Fibroblast of peridontal ligament (primary cell): ENCODE results near the gene IFNG-AS1.

Experiments
- DNase-seq: peaks from one replicate; pipeline ENCODE4 v3.0.0-alpha.2; 2010; ENCODE audit errors: extremely low read depth

IFNG-AS1 gene

DNA sequence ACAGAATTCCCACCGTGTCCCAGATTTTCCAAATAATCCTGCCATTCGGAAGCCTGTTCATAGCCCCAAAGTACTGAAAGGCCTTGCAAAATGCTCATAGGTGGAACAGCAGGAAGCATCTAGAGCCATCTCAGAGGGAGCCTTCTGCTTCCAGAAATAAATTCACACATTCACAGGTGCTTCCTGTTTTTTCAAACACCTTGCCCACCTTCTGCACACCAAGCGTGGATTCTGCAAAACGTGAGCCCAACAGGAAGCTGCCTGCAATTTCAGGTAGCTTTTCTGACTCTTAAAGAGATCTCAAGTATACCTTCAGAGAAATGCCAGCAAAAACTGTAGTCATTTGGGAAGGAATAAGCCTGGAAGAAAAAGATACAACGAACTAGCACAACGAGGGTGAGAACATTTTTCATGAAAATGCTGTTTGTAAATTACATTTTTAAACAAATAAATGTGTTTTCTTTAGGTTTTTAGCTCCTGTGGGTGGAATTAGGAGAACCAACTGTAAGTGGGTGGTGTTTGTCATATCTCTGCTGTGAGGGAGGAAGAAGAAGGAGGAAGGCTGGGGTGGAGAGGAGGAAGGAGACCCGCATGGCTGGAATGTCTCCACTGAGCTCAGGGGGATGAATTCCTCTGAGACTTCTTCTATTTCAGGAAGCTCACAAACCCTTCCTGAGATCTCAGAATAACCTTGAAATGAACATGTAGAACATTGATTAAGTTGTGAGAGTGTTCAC lies at the start of gene IFNG-AS1:
Gene IFNG-AS1, plus strand, starts transcription at position 264 of the 737 bp plus-strand sequence.
- DNase-seq: no peak

DNA sequence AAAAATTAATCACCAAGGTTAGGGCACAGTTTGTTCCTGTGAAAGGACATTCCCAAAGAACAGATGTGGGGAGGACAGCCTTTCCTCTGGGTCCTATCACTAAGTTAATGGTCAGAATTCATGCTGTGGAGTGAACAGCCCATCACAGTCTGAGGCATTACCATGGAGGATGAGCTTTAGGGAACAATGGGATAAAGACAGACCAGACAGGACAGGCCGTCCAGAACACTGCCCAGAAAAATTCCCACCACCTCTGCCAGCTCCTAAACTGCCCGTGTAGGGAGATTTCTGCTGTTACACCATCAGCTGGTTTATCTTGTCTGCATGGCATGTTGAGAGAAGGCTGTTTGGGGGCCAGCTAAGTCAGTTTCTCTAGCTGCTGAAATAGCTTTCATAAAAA lies 49.6 kb upstream of the IFNG-AS1 start:
- DNase-seq: no peak

GRCh38 chr12:67940780-67941243 lies 48.4 kb upstream of the IFNG-AS1 start:
- DNase-seq: peak; percentile 29

DNA sequence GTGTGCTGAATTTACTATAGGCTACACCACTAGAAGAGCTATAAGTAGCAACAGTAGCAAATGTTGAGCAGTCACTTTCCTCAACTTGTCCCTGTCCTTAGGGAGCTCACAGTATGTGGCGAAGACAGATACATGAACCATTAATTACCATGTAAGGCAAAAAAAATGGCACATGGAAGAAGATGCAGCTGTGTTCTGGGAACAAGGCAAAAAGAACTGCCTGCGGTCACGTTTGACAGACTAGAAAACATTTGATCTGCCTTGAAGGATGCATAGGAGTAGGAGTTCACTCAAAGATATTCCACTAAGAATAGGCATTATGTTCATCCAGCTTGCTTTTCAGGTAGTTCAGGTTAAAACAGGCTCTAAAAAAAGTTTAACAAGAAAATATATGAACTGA lies 46.5 kb upstream of the IFNG-AS1 start:
- DNase-seq: no peak

GRCh38 chr12:67943141-67943892 lies 45.9 kb upstream of the IFNG-AS1 start:
- DNase-seq: peak; percentile 89

GRCh38 chr12:67944093-67944492 lies 45.2 kb upstream of the IFNG-AS1 start:
- no peak for DNase-seq

GRCh38 chr12:67952787-67953186 lies 36.5 kb upstream of the IFNG-AS1 start:
- no peak for DNase-seq

DNA sequence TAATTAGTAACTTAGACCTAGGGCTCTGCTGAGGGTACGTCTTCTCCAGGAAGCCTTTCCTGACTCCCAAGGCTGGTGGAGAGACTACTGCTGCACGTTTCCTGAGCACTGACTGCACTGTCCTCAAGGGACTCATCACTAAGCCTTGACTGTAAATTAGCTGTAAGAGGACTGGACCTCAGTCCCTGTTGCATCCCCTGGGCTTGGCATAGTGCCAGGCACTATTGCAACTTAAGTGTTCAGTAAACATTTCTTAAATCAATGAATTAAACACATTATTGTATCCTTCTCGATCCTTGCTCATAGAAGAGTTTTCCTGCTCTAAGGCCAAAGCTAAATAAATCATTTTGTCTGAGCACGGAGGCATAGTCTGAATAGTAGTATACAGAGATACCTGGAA lies 31.9 kb upstream of the IFNG-AS1 start:
- no peak for DNase-seq

- DNase-seq: no peak
Measured at GRCh38 chr12:67958187-67958586, 31.1 kb upstream of the IFNG-AS1 start.

GRCh38 chr12:67964456-67964855 lies 24.8 kb upstream of the IFNG-AS1 start:
- DNase-seq: no peak

DNA sequence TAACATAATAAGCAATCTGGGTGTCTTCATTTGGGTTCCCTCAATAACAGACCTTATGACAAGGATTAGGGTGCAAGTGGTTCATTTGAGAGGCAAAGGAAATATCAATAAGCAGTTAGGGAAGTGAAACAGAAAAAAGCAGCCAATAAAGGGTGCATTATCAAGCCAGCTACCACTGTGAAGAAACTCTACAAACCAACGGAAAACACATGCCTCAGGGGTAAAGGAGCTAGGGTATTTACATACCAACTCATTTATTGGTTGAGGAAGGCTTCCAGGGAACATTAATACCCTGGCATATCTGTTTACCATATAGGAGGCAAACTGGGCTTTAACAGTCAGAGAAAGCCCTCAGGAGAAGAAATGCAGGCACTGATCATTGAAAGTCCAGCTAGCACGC lies 22.7 kb upstream of the IFNG-AS1 start:
- DNase-seq: no peak

GRCh38 chr12:67968321-67968720 lies 20.9 kb upstream of the IFNG-AS1 start:
- no peak for DNase-seq

GRCh38 chr12:67968725-67969124 lies 20.5 kb upstream of the IFNG-AS1 start:
- no peak for DNase-seq

GRCh38 chr12:67969134-67969802 lies 20.0 kb upstream of the IFNG-AS1 start:
- no peak for DNase-seq

GRCh38 chr12:67977668-67978067 lies 11.6 kb upstream of the IFNG-AS1 start:
- DNase-seq: no peak

GRCh38 chr12:67980391-67980790 lies 8.9 kb upstream of the IFNG-AS1 start:
- DNase-seq: peak; percentile 18

DNA sequence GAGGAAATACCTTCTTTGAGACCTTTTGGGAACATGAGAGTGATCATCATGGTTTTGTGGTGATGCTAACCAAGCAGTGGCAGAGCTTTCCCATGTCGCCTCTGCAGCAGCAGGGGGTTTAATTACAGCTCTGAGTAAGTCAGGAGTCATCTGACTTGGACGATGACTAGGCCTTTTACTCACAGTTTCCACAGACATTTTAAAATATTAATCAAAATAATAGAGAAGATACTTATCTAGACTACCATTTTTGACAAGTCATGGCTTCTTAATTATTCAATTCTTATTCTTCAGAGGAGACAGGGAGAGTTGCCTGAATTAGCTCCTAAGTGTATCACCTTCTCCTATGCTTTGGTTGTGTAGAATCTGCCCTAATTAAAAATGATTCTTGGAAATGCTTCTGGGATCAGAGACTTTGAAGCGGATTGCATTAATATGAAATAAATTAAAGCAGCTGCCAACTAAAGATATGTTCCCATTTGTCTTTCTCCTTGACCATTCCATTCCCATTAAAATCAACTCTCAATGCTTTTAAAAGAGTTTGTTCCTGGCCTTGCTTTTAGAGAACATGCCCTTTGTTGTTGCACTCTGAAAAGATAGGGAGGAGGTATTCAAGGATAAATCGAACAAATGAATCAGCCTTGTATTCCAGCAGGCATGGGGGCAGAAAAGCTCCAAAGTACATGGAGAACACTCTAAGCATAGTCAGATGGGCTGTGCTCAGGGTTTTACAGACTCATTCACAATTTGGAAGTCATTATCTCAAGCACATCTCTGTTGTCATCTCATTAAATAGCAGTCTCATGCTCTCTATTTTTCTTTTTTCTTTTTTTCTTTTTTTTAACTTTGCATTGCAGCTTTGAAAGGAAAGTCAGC lies 7.7 kb upstream of the IFNG-AS1 start:
- DNase-seq: peak; percentile 73

DNA sequence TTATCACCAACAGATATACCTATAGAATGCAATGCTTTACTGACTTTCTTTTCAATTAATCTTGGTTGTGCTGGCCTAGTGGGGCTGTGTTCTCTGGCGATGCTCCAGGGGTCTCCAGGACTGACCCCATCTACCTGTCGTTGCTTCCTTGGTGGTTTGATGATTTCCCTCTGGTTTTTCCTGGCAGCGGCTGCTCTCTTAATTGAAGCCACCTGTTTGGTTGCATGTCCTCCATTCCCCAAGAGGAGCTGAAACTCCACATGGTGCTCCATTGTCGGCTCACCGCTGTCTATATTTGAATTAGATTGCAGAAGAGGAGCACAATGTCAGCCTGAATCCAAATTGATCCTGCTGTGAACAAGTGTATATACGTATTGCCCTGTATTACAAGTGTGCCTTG lies 7.1 kb upstream of the IFNG-AS1 start:
- peak; percentile 28 for DNase-seq

DNA sequence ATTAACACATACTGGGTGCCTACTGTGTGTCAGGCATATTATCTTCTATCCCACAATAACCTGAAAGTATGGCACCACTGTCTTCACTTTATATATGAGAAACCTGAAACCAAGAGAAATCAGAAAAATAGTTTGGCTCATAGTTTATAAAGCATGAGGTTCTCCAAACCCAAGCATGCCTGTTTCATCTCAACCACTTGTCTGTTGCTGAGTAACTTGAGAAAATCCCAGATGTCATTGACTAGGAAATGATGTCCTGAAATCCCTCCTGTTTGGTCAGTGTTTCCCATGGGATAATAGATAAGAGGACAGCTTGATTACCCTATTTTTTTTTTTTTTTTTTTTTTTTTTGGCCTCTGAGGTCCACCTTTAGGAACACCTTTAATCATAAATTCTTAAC lies 2.6 kb upstream of the IFNG-AS1 start:
- no peak for DNase-seq

- DNase-seq: no peak
Measured at GRCh38 chr12:67988601-67989021, 636 bp upstream of the IFNG-AS1 start.

- DNase-seq: no peak
Measured at GRCh38 chr12:67991158-67991557, 1.9 kb downstream of the IFNG-AS1 start.

DNA sequence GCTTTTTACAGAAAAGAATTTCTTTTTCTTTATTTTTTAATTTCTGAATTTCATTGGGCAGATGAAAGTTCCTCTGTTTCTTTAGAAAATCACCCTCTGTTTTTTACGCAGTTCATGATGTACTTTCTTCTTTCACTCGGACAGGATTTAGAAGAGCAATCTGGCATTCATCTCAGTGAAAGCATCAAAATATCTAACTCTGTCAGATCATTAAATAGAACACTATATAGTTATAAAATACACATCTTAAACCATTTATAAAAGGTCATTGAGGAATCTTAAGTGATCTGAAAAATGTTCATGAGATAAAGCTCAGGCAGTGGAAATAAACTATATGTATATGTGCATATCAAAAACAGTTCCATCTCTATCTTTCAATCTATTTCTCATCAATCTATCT lies 3.9 kb downstream of the IFNG-AS1 start:
- no peak for DNase-seq
